ENCODE results near the gene PCDHB11.
"Not testable (repeated sequence)": the region's sequence is repeated elsewhere in the genome, so short reads cannot be mapped to it uniquely, and the experiment has no call there.

Gene PCDHB11

DNA sequence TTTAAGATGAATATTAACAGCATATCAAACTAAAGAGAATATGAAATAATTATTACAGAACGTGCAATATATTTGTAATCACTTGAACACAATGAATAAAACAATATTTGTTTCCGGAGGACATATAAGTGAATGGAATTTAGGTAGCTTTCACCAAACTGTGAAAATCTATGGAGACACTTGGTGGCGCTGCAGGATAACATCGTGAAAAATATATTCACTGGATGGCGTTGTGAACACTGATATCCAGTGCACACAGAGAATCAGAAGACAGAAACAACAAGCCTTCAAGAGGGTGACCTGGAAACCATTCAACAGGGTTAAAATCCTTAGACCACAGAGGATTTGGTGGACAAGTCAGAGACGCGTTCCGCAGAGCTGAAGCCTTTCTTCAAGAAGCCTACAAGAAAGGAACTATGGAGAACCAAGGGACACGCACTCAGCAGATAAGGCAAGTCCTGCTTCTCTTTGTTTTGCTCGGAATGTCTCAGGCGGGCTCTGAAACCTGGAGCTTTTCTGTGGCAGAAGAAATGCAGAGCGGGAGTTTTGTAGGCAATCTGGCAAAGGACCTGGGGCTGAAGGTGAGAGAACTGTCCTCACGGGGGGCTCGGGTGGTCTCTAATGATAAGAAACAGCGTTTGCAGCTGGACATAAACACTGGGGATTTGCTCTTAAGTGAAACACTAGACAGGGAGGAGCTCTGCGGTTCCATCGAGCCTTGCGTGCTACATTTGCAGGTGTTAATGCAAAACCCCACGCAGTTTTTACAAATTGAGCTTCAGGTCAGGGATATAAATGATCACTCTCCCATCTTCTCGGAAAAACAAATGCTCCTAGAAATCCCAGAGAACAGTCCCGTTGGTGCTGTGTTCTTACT lies at the start of gene PCDHB11:
Gene PCDHB11, plus strand, starts transcription at position 269 of the 877 bp plus-strand sequence. Its CDS starts 148 bp downstream, at position 417.
- no peaks in the 10 kb centered on the region for H3K9me3 ChIP-seq (ENCODE audit: insufficient read depth, low read length)
- H3K36me3 ChIP-seq (replicated peaks; ENCODE audit: low read depth, low read length) = no peaks in the 10 kb centered on the region
- no peaks in the 10 kb centered on the region for H3K79me2 ChIP-seq (ENCODE audit: low read length)
- H3K4me1 ChIP-seq (ENCODE audit: low read length) = no peaks in the 10 kb centered on the region
- no peak within 1 kb of the TSS for H3K27ac ChIP-seq (ENCODE audit: low read length)
- TF ChIP-seq EZH2phosphoT487 (IDR thresholded peaks at IDR 0.05; ENCODE audit: low read depth) = no peak
- TF ChIP-seq, protein P1, sequence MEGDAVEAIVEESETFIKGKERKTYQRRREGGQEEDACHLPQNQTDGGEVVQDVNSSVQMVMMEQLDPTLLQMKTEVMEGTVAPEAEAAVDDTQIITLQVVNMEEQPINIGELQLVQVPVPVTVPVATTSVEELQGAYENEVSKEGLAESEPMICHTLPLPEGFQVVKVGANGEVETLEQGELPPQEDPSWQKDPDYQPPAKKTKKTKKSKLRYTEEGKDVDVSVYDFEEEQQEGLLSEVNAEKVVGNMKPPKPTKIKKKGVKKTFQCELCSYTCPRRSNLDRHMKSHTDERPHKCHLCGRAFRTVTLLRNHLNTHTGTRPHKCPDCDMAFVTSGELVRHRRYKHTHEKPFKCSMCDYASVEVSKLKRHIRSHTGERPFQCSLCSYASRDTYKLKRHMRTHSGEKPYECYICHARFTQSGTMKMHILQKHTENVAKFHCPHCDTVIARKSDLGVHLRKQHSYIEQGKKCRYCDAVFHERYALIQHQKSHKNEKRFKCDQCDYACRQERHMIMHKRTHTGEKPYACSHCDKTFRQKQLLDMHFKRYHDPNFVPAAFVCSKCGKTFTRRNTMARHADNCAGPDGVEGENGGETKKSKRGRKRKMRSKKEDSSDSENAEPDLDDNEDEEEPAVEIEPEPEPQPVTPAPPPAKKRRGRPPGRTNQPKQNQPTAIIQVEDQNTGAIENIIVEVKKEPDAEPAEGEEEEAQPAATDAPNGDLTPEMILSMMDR (IDR thresholded peaks at IDR 0.05; ENCODE audit: low read depth, low read length) = peak; percentile 31
- H4K20me1 ChIP-seq (ENCODE audit: insufficient read depth, low read length) = no peaks in the 10 kb centered on the region
- H2AFZ ChIP-seq (ENCODE audit: low read depth, low read length) = no peak within 1 kb of the TSS
- H3K9ac ChIP-seq (ENCODE audit: low read length) = no peak within 1 kb of the TSS
- H3K4me2 ChIP-seq (ENCODE audit: low read length) = no peak within 1 kb of the TSS
- H3K27me3 ChIP-seq (ENCODE audit: low read depth, low read length) = no peaks in the 10 kb centered on the region
- no peak within 1 kb of the TSS for H3K4me3 ChIP-seq (ENCODE audit: low read length)

DNA sequence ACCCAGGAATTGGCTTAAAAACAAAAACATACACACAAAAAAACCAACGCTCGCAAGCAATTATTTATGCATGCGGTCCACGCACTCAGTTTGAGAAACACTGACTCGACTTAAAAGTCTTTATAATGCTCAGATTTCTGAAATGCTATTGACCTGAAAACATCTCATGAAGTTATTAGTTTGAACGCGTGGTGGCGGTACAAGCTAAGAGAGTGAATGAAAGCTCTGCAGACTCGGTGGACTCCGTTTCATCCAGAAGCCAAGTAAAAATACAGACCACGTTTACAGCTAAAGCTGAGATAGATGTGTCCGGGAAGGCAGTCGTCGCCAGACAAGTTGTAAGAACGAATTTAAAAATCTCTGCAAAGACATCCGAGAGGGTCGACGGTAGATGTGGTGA lies 49.6 kb upstream of the PCDHB11 start, which contains the start of gene PCDHB6:
Gene PCDHB6, plus strand, starts transcription at position 246 of the 400 bp plus-strand sequence. CDS start 201 bp downstream, outside the sequence.
- Histone ChIP-seq H3K9me3 (ENCODE audit: insufficient read depth, low read length) (no peaks in the 10 kb centered on the region), H3K36me3 (replicated peaks; ENCODE audit: low read depth, low read length) (no peaks in the 10 kb centered on the region), H2AFZ (ENCODE audit: low read depth, low read length) (no peak within 1 kb of the TSS), H3K4me3 (ENCODE audit: low read length) (no peak within 1 kb of the TSS), H3K79me2 (ENCODE audit: low read length) (no peaks in the 10 kb centered on the region), H3K4me1 (ENCODE audit: low read length) (no peaks in the 10 kb centered on the region), H3K9ac (ENCODE audit: low read length) (no peak within 1 kb of the TSS), H3K27me3 (ENCODE audit: low read depth, low read length) (no peaks in the 10 kb centered on the region), H4K20me1 (ENCODE audit: insufficient read depth, low read length) (no peaks in the 10 kb centered on the region), H3K27ac (ENCODE audit: low read length) (no peak within 1 kb of the TSS), H3K4me2 (ENCODE audit: low read length) (no peak within 1 kb of the TSS)
- TF ChIP-seq, protein P1 (IDR thresholded peaks at IDR 0.05; ENCODE audit: low read depth, low read length) = no peak
- no peak for TF ChIP-seq EZH2phosphoT487 (IDR thresholded peaks at IDR 0.05; ENCODE audit: low read depth)

- Histone ChIP-seq H3K9me3 (ENCODE audit: insufficient read depth, low read length) (no peaks in the 10 kb centered on the region), H2AFZ (ENCODE audit: low read depth, low read length) (no peak overlapping the region), H3K9ac (ENCODE audit: low read length) (no peak overlapping the region), H3K27ac (ENCODE audit: low read length) (no peak overlapping the region), H3K27me3 (ENCODE audit: low read depth, low read length) (no peaks in the 10 kb centered on the region), H3K36me3 (replicated peaks; ENCODE audit: low read depth, low read length) (no peaks in the 10 kb centered on the region), H3K4me3 (ENCODE audit: low read length) (no peak overlapping the region), H3K4me2 (ENCODE audit: low read length) (no peak overlapping the region), H3K79me2 (ENCODE audit: low read length) (no peaks in the 10 kb centered on the region), H3K4me1 (ENCODE audit: low read length) (no peaks in the 10 kb centered on the region), H4K20me1 (ENCODE audit: insufficient read depth, low read length) (no peaks in the 10 kb centered on the region)
- TF ChIP-seq, protein P1 (IDR thresholded peaks at IDR 0.05; ENCODE audit: low read depth, low read length) = no peak
- TF ChIP-seq EZH2phosphoT487 (IDR thresholded peaks at IDR 0.05; ENCODE audit: low read depth) = no peak
Measured at GRCh38 chr5:141150224-141150992, 49.0 kb upstream of the PCDHB11 start.

- Histone ChIP-seq H2AFZ (ENCODE audit: low read depth, low read length) (no peak overlapping the region), H3K9ac (ENCODE audit: low read length) (no peak overlapping the region), H3K79me2 (ENCODE audit: low read length) (no peaks in the 10 kb centered on the region), H3K27ac (ENCODE audit: low read length) (no peak overlapping the region), H3K4me2 (ENCODE audit: low read length) (no peak overlapping the region), H3K36me3 (replicated peaks; ENCODE audit: low read depth, low read length) (no peaks in the 10 kb centered on the region), H3K4me3 (ENCODE audit: low read length) (no peak overlapping the region), H3K9me3 (ENCODE audit: insufficient read depth, low read length) (no peaks in the 10 kb centered on the region), H4K20me1 (ENCODE audit: insufficient read depth, low read length) (no peaks in the 10 kb centered on the region), H3K27me3 (ENCODE audit: low read depth, low read length) (no peaks in the 10 kb centered on the region), H3K4me1 (ENCODE audit: low read length) (no peaks in the 10 kb centered on the region)
- no peak for TF ChIP-seq EZH2phosphoT487 (IDR thresholded peaks at IDR 0.05; ENCODE audit: low read depth)
- TF ChIP-seq, protein P1 (IDR thresholded peaks at IDR 0.05; ENCODE audit: low read depth, low read length) = no peak
Measured at GRCh38 chr5:141150993-141151325, 48.5 kb upstream of the PCDHB11 start.

- H3K27me3 ChIP-seq (ENCODE audit: low read depth, low read length); H3K36me3 ChIP-seq (replicated peaks; ENCODE audit: low read depth, low read length); H3K9me3 ChIP-seq (ENCODE audit: insufficient read depth, low read length); H3K4me2 ChIP-seq (ENCODE audit: low read length); H3K4me3 ChIP-seq (ENCODE audit: low read length); H2AFZ ChIP-seq (ENCODE audit: low read depth, low read length); H3K79me2 ChIP-seq (ENCODE audit: low read length); H3K27ac ChIP-seq (ENCODE audit: low read length); H3K4me1 ChIP-seq (ENCODE audit: low read length); H3K9ac ChIP-seq (ENCODE audit: low read length); H4K20me1 ChIP-seq (ENCODE audit: insufficient read depth, low read length): not testable (repeated sequence)
Measured at GRCh38 chr5:141151632-141152031, 47.8 kb upstream of the PCDHB11 start.

- not testable (repeated sequence) for H3K36me3 ChIP-seq (replicated peaks; ENCODE audit: low read depth, low read length); H3K4me1 ChIP-seq (ENCODE audit: low read length); H3K9me3 ChIP-seq (ENCODE audit: insufficient read depth, low read length); H3K4me3 ChIP-seq (ENCODE audit: low read length); H3K27ac ChIP-seq (ENCODE audit: low read length); H2AFZ ChIP-seq (ENCODE audit: low read depth, low read length); H3K27me3 ChIP-seq (ENCODE audit: low read depth, low read length); H3K9ac ChIP-seq (ENCODE audit: low read length); H3K4me2 ChIP-seq (ENCODE audit: low read length); H4K20me1 ChIP-seq (ENCODE audit: insufficient read depth, low read length); H3K79me2 ChIP-seq (ENCODE audit: low read length)
Measured at GRCh38 chr5:141152096-141152495, 47.3 kb upstream of the PCDHB11 start.
